SU-DHL-6 (cell line): ENCODE measurements around the gene SLC13A4.

Source experiments
- CTCF ChIP-seq: fragments of 200-600 bp; sonication (generic); IDR thresholded peaks from one replicate; pipeline ENCODE4 v1.5.1; 2017; ENCODE audit warnings: antibody characterized with exemption, mild to moderate bottlenecking, low read length, moderate library complexity; ENCODE audit not compliant: insufficient read depth, poor library complexity, severe bottlenecking
- EZH2phosphoT487 ChIP-seq: fragments of 200-600 bp; sonication (generic), shearing (Covaris generic); conservative IDR thresholded peaks from 2 replicates; pipeline ENCODE4 v1.6.1; 2018; ENCODE audit warnings: mild to moderate bottlenecking, antibody characterized with exemption, low read length, moderate library complexity, mixed read lengths

- TF ChIP-seq CTCF (no peak), EZH2phosphoT487 (no peak)
Measured at GRCh38 chr7:135741905-135742304, 13.9 kb upstream of the SLC13A4 start.
